ENCODE data around the gene KCNJ18. TPM values are rescaled to one million over a fixed set of nuclear protein-coding genes. Genes with fewer than 3 reads are reported as not detected.
"Not testable (repeated sequence)": the region's sequence is repeated elsewhere in the genome, so short reads cannot be mapped to it uniquely, and the experiment has no call there.

KCNJ18 gene
- total and polyA plus RNA-seq, 4 donors = not detected

GRCh38 chr17:21708612-21709535, 16.6 kb downstream of the KCNJ18 start:
- not testable (repeated sequence) for H3K27me3 ChIP-seq (ENCODE audit: control insufficient read depth, insufficient read depth, low read length); H3K4me1 ChIP-seq (ENCODE audit: control insufficient read depth, insufficient read depth, low read length); H3K27ac ChIP-seq (ENCODE audit: low read depth, low read length); DNase-seq (ENCODE audit: low read depth in 4 of 6, low spot score in 6 of 6); H3K36me3 ChIP-seq (ENCODE audit: control insufficient read depth, insufficient read depth, low read length); H3K4me3 ChIP-seq (ENCODE audit: low read depth, low read length); H3K9me3 ChIP-seq (ENCODE audit: control insufficient read depth, insufficient read depth, low read length)
- 74% methylated on average over 14 of the region's 15 CpGs for WGBS (ENCODE audit: insufficient coverage)

DNA sequence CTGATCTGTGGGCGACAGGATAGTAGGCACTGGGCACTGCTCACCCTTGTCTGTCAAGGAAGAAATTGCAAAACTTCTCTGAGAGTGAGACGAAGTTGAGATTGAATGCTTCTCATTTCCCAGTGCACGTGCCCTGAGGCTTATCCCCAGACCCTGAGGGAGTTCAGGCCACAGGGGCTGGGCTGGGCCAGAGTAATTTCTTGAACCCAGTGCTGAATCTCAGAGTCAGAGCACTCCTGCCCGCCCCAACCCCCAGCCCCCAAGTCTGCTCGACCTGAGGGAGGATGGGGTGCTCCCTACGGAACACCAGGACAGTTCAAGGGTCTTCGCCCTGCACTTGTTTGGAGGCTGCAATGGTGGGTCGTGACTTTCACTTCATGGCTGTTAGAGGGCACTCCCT, 17.7 kb downstream of the KCNJ18 start:
- H3K27ac ChIP-seq (ENCODE audit: low read depth, low read length); H3K4me1 ChIP-seq (ENCODE audit: control insufficient read depth, insufficient read depth, low read length); H3K36me3 ChIP-seq (ENCODE audit: control insufficient read depth, insufficient read depth, low read length); H3K27me3 ChIP-seq (ENCODE audit: control insufficient read depth, insufficient read depth, low read length); DNase-seq (ENCODE audit: low read depth in 4 of 6, low spot score in 6 of 6); H3K4me3 ChIP-seq (ENCODE audit: low read depth, low read length); H3K9me3 ChIP-seq (ENCODE audit: control insufficient read depth, insufficient read depth, low read length): not testable (repeated sequence)
- WGBS (ENCODE audit: insufficient coverage) = 43% methylated on average over 4 of the region's 8 CpGs

DNA sequence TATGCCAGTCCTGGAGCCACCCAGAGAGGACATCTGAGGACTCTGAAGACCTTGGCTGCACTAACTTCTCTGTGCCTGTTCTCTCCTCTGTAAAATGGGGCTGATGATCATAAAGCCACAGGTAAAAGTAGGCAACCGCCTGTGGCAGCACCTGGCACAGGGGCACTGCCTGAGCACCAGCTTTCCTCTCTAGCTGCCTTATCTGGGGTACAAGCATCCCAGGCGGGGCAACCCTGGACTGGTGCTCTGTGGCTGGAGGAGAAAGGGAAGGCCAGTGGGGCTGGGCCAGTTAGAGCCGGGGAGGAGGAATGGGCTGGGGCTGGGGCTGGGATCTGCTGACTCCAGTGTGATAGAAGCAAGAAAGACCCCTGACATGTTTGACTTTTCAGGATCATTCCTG, 18.2 kb downstream of the KCNJ18 start:
- not testable (repeated sequence) for H3K36me3 ChIP-seq (ENCODE audit: control insufficient read depth, insufficient read depth, low read length); DNase-seq (ENCODE audit: low read depth in 4 of 6, low spot score in 6 of 6); H3K9me3 ChIP-seq (ENCODE audit: control insufficient read depth, insufficient read depth, low read length); H3K27me3 ChIP-seq (ENCODE audit: control insufficient read depth, insufficient read depth, low read length); H3K4me1 ChIP-seq (ENCODE audit: control insufficient read depth, insufficient read depth, low read length); H3K4me3 ChIP-seq (ENCODE audit: low read depth, low read length); H3K27ac ChIP-seq (ENCODE audit: low read depth, low read length)
- WGBS (ENCODE audit: insufficient coverage) = 62% methylated on average over 2 of the region's 3 CpGs

- Histone ChIP-seq H3K27ac (ENCODE audit: low read depth, low read length) (no peak overlapping the region), H3K9me3 (ENCODE audit: control insufficient read depth, insufficient read depth, low read length) (no peaks in the 10 kb centered on the region), H3K27me3 (ENCODE audit: control insufficient read depth, insufficient read depth, low read length) (no peaks in the 10 kb centered on the region), H3K36me3 (ENCODE audit: control insufficient read depth, insufficient read depth, low read length) (no peaks in the 10 kb centered on the region), H3K4me3 (ENCODE audit: low read depth, low read length) (no peak overlapping the region), H3K4me1 (ENCODE audit: control insufficient read depth, insufficient read depth, low read length) (no peaks in the 10 kb centered on the region)
- 85% methylated on average over 8 of the region's 12 CpGs for WGBS (ENCODE audit: insufficient coverage)
- no peak for DNase-seq (ENCODE audit: low read depth in 4 of 6, low spot score in 6 of 6)
Observed at GRCh38 chr17:21711182-21711581, 18.9 kb downstream of the KCNJ18 start.

DNA sequence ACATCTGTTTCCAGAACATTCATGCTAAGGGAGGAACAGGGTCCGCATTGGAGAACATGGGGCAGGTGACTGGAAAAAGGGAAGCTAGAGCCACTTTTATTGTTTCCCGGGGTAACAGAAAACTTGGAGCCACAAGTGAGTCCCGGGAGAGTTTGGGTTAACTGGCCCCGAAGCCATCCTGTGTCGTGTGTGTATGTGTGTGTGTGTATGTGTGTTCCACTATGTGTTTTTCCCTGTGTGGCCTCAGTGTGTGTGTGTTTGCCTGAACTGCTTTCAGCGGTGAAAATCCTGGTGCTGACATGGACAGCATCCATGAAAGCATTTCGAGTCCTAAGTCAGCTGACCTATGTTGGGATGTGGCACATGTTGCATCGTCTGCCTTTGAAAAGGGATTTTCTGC, 20.7 kb downstream of the KCNJ18 start:
- H3K9me3 ChIP-seq (ENCODE audit: control insufficient read depth, insufficient read depth, low read length); DNase-seq (ENCODE audit: low read depth in 4 of 6, low spot score in 6 of 6); H3K27ac ChIP-seq (ENCODE audit: low read depth, low read length); H3K4me1 ChIP-seq (ENCODE audit: control insufficient read depth, insufficient read depth, low read length); H3K27me3 ChIP-seq (ENCODE audit: control insufficient read depth, insufficient read depth, low read length); H3K4me3 ChIP-seq (ENCODE audit: low read depth, low read length); H3K36me3 ChIP-seq (ENCODE audit: control insufficient read depth, insufficient read depth, low read length): not testable (repeated sequence)
- whole genome bisulfite sequencing (ENCODE audit: insufficient coverage) = 68% methylated on average over 7 of the region's 8 CpGs

DNA sequence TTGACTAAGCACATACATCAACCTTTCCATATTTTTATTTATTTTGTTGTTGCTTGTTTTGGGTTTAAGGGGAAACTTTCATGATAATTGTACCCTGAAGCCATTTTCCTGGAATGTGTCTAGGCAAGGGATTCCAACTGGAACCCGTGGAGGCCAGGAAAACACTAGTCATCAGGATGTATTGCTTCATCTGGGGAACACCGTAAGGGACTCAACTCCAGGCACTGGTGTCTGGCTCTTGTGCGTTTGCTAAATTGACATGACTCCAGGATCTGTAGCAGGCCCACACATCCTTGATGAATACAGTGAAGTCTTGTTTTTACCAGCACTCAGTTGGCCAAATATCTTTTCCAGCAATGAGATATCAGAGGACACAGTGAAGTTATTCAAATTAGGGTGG, 21.3 kb downstream of the KCNJ18 start:
- not testable (repeated sequence) for H3K4me3 ChIP-seq (ENCODE audit: low read depth, low read length); H3K36me3 ChIP-seq (ENCODE audit: control insufficient read depth, insufficient read depth, low read length); H3K27me3 ChIP-seq (ENCODE audit: control insufficient read depth, insufficient read depth, low read length); H3K4me1 ChIP-seq (ENCODE audit: control insufficient read depth, insufficient read depth, low read length); H3K9me3 ChIP-seq (ENCODE audit: control insufficient read depth, insufficient read depth, low read length); DNase-seq (ENCODE audit: low read depth in 4 of 6, low spot score in 6 of 6); H3K27ac ChIP-seq (ENCODE audit: low read depth, low read length)
- no CpG with 5 or more reads among the region's 3 CpGs for WGBS (ENCODE audit: insufficient coverage)

DNA sequence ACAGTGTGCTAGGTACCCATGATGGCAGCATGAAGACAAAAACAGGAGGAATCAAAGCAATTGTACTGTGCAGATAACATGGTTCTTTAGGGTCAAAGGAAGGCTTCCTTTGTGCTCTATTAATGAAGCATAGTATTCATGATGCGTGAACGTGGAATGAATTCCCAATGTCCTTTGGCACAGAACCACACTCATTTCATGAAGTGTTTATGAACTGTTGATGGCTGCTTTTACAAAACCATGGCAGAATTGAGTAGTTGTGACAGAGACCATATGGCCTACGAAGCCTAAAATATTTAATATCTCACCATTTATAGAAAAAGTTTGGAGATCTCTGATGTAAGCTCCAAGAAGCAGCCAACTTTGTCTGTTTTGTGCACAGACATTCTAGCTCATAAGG, 22.4 kb downstream of the KCNJ18 start:
- H3K27me3 ChIP-seq (ENCODE audit: control insufficient read depth, insufficient read depth, low read length); DNase-seq (ENCODE audit: low read depth in 4 of 6, low spot score in 6 of 6); H3K27ac ChIP-seq (ENCODE audit: low read depth, low read length); H3K9me3 ChIP-seq (ENCODE audit: control insufficient read depth, insufficient read depth, low read length); H3K4me1 ChIP-seq (ENCODE audit: control insufficient read depth, insufficient read depth, low read length); H3K4me3 ChIP-seq (ENCODE audit: low read depth, low read length); H3K36me3 ChIP-seq (ENCODE audit: control insufficient read depth, insufficient read depth, low read length): not testable (repeated sequence)
- WGBS (ENCODE audit: insufficient coverage) = no CpG with 5 or more reads among the region's 3 CpGs

GRCh38 chr17:21715877-21716276, 23.6 kb downstream of the KCNJ18 start:
- WGBS (ENCODE audit: insufficient coverage) = no CpG with 5 or more reads among the region's 3 CpGs

GRCh38 chr17:21718971-21719370, 26.6 kb downstream of the KCNJ18 start:
- DNase-seq (ENCODE audit: low read depth in 4 of 6, low spot score in 6 of 6); H3K27ac ChIP-seq (ENCODE audit: low read depth, low read length); H3K4me3 ChIP-seq (ENCODE audit: low read depth, low read length); H3K9me3 ChIP-seq (ENCODE audit: control insufficient read depth, insufficient read depth, low read length); H3K27me3 ChIP-seq (ENCODE audit: control insufficient read depth, insufficient read depth, low read length); H3K4me1 ChIP-seq (ENCODE audit: control insufficient read depth, insufficient read depth, low read length); H3K36me3 ChIP-seq (ENCODE audit: control insufficient read depth, insufficient read depth, low read length): not testable (repeated sequence)

More at GRCh38 chr17:21715877-21716276, 23.6 kb downstream of the KCNJ18 start:
- H3K4me1 ChIP-seq (ENCODE audit: control insufficient read depth, insufficient read depth, low read length); H3K4me3 ChIP-seq (ENCODE audit: low read depth, low read length); H3K27me3 ChIP-seq (ENCODE audit: control insufficient read depth, insufficient read depth, low read length); H3K27ac ChIP-seq (ENCODE audit: low read depth, low read length); H3K9me3 ChIP-seq (ENCODE audit: control insufficient read depth, insufficient read depth, low read length); DNase-seq (ENCODE audit: low read depth in 4 of 6, low spot score in 6 of 6); H3K36me3 ChIP-seq (ENCODE audit: control insufficient read depth, insufficient read depth, low read length): not testable (repeated sequence)

GRCh38 chr17:21719511-21720226, 27.3 kb downstream of the KCNJ18 start:
- WGBS (ENCODE audit: insufficient coverage) = 58% methylated on average over 12 of the region's 12 CpGs

More at GRCh38 chr17:21719511-21720226, 27.3 kb downstream of the KCNJ18 start:
- H3K4me3 ChIP-seq (ENCODE audit: low read depth, low read length); H3K4me1 ChIP-seq (ENCODE audit: control insufficient read depth, insufficient read depth, low read length); H3K9me3 ChIP-seq (ENCODE audit: control insufficient read depth, insufficient read depth, low read length); H3K27ac ChIP-seq (ENCODE audit: low read depth, low read length); H3K27me3 ChIP-seq (ENCODE audit: control insufficient read depth, insufficient read depth, low read length); H3K36me3 ChIP-seq (ENCODE audit: control insufficient read depth, insufficient read depth, low read length); DNase-seq (ENCODE audit: low read depth in 4 of 6, low spot score in 6 of 6): not testable (repeated sequence)
